Astrocyte (in vitro differentiated cells and primary cell): ENCODE data around the gene TH. TPM values are rescaled to one million over a fixed set of nuclear protein-coding genes. Genes with fewer than 3 reads are reported as not detected.

Experiments used
- DNase-seq: peaks from one replicate; pipeline ENCODE4 v3.0.0-alpha.2; 2010; ENCODE audit warnings: low read depth
- FAIRE-seq: peaks from 2 replicates; lab custom pipeline; 2011; peaks lifted over from hg19 to GRCh38; lab: Jason Lieb, UNC
- H2AFZ ChIP-seq: 2 replicates; pipeline ENCODE4 v1.6.0; 2012; ENCODE audit warnings: low read depth, low read length, inconsistent platforms
- H3K27ac ChIP-seq: 2 replicates; pipeline ENCODE4 v1.5.1; 2011; ENCODE audit warnings: low read depth, low read length, inconsistent platforms
- H3K27me3 ChIP-seq: 2 replicates; pipeline ENCODE4 v1.6.0; 2011; ENCODE audit warnings: low read length, inconsistent platforms; ENCODE audit not compliant: insufficient read depth
- H3K36me3 ChIP-seq: 2 replicates; pipeline ENCODE4 v1.5.1; 2011; ENCODE audit warnings: low read length, inconsistent platforms; ENCODE audit not compliant: insufficient read depth
- H3K4me1 ChIP-seq: 2 replicates; pipeline ENCODE4 v1.5.1; 2011; ENCODE audit warnings: low read length, inconsistent platforms; ENCODE audit not compliant: insufficient read depth
- H3K4me2 ChIP-seq: 2 replicates; pipeline ENCODE4 v1.6.0; 2012; ENCODE audit warnings: low read length, inconsistent platforms
- H3K4me3 ChIP-seq: 2 replicates; pipeline ENCODE4 v1.5.1; 2011; ENCODE audit warnings: low read depth, mild to moderate bottlenecking, low read length, inconsistent platforms; ENCODE audit not compliant: insufficient read depth
- H3K79me2 ChIP-seq: 2 replicates; pipeline ENCODE4 v1.6.0; 2012; ENCODE audit warnings: mild to moderate bottlenecking, low read length, inconsistent platforms; ENCODE audit not compliant: insufficient read depth
- H3K9ac ChIP-seq: 2 replicates; pipeline ENCODE4 v1.6.0; 2012; ENCODE audit warnings: mild to moderate bottlenecking, low read length, inconsistent platforms
- H3K9me3 ChIP-seq: 2 replicates; pipeline ENCODE4 v1.5.1; 2012; ENCODE audit warnings: low read depth, mild to moderate bottlenecking, low read length, inconsistent platforms; ENCODE audit not compliant: insufficient read depth
- H4K20me1 ChIP-seq: 2 replicates; pipeline ENCODE4 v1.6.0; 2012; ENCODE audit warnings: low read length, inconsistent platforms; ENCODE audit not compliant: insufficient read depth
- H3K27ac Mint-ChIP-seq: one replicate; pipeline ENCODE4 v1.8.0; 2021; ENCODE audit warnings: mild to moderate bottlenecking, mixed read lengths; ENCODE audit not compliant: unreplicated experiment
- H3K27me3 Mint-ChIP-seq: one replicate; pipeline ENCODE4 v1.8.0; 2021; ENCODE audit warnings: low read depth, mixed read lengths; ENCODE audit not compliant: unreplicated experiment
- H3K36me3 Mint-ChIP-seq: one replicate; pipeline ENCODE4 v1.8.0; 2021; ENCODE audit warnings: low read depth, mixed read lengths; ENCODE audit not compliant: unreplicated experiment
- H3K4me1 Mint-ChIP-seq: one replicate; pipeline ENCODE4 v1.8.0; 2021; ENCODE audit warnings: low read depth, mixed read lengths; ENCODE audit not compliant: unreplicated experiment
- H3K4me3 Mint-ChIP-seq: one replicate; pipeline ENCODE4 v1.8.0; 2021; ENCODE audit warnings: mild to moderate bottlenecking, moderate library complexity, mixed read lengths; ENCODE audit not compliant: unreplicated experiment
- H3K9me3 Mint-ChIP-seq: one replicate; pipeline ENCODE4 v1.8.0; 2021; ENCODE audit warnings: mild to moderate bottlenecking, mixed read lengths; ENCODE audit not compliant: unreplicated experiment
- CTCF ChIP-seq: IDR thresholded peaks from 2 replicates; pipeline ENCODE4 v1.5.1; 2011; ENCODE audit warnings: low read depth, mild to moderate bottlenecking, inconsistent platforms, low read length, moderate library complexity; ENCODE audit not compliant: insufficient read depth
- EZH2 ChIP-seq: IDR thresholded peaks from 2 replicates; pipeline ENCODE4 v1.6.1; 2012; ENCODE audit warnings: mild to moderate bottlenecking, low read length, inconsistent platforms; ENCODE audit not compliant: insufficient read depth
- total RNA-seq: library from RNA; stranded (reverse); gene quantifications from 2 replicates; pipeline ENCODE4 v1.2.1, GENCODE V29; 2021

TH gene
- total RNA-seq, 1 donor from 2014 or later: not detected

GRCh38 chr11:2147391-2147790, 24.2 kb downstream of the TH start:
- H3K27me3 Mint-ChIP-seq: peaks cover 75% of the 10 kb centered on the region

GRCh38 chr11:2146051-2146450, 25.6 kb downstream of the TH start:
- no peaks in the 10 kb centered on the region for H3K9me3 ChIP-seq
- H3K79me2 ChIP-seq: no peaks in the 10 kb centered on the region
- TF ChIP-seq EZH2: no peak
- no peak for TF ChIP-seq CTCF
- no peak overlapping the region for H3K4me3 ChIP-seq
- Mint-ChIP-seq H3K27me3 (peaks cover 81% of the 10 kb centered on the region), H3K36me3 (no peaks in the 10 kb centered on the region), H3K4me3 (no peak overlapping the region), H3K9me3 (no peaks in the 10 kb centered on the region), H3K4me1 (no peaks in the 10 kb centered on the region), H3K27ac (no peak overlapping the region)
- no peak overlapping the region for H3K27ac ChIP-seq
- peaks cover 20% of the 10 kb centered on the region for H4K20me1 ChIP-seq
- no peak overlapping the region for H3K4me2 ChIP-seq
- DNase-seq: no peak
- no peak overlapping the region for H3K9ac ChIP-seq
- H2AFZ ChIP-seq: no peak overlapping the region
- peaks cover 96% of the 10 kb centered on the region for H3K27me3 ChIP-seq
- FAIRE-seq: no peak
- H3K4me1 ChIP-seq: no peaks in the 10 kb centered on the region
- H3K36me3 ChIP-seq: no peaks in the 10 kb centered on the region

More at GRCh38 chr11:2147391-2147790, 24.2 kb downstream of the TH start:
- no peaks in the 10 kb centered on the region for H3K36me3 Mint-ChIP-seq
- no peak overlapping the region for H3K27ac Mint-ChIP-seq
- H3K27ac ChIP-seq: no peak overlapping the region
- no peaks in the 10 kb centered on the region for H3K36me3 ChIP-seq
- no peak overlapping the region for H2AFZ ChIP-seq
- H3K4me3 Mint-ChIP-seq: no peak overlapping the region
- H3K4me1 ChIP-seq: no peaks in the 10 kb centered on the region
- H3K4me3 ChIP-seq: no peak overlapping the region
- TF ChIP-seq EZH2 (no peak), CTCF (no peak)
- no peak for FAIRE-seq
- peaks cover 84% of the 10 kb centered on the region for H3K27me3 ChIP-seq
- no peak overlapping the region for H3K4me2 ChIP-seq
- no peaks in the 10 kb centered on the region for H3K79me2 ChIP-seq
- H3K9me3 Mint-ChIP-seq: no peaks in the 10 kb centered on the region
- DNase-seq: no peak
- H3K9me3 ChIP-seq: no peaks in the 10 kb centered on the region
- no peaks in the 10 kb centered on the region for H3K4me1 Mint-ChIP-seq
- H4K20me1 ChIP-seq: peaks cover 18% of the 10 kb centered on the region
- no peak overlapping the region for H3K9ac ChIP-seq

GRCh38 chr11:2144544-2145248, 26.9 kb downstream of the TH start:
- Mint-ChIP-seq H3K4me3 (no peak overlapping the region), H3K9me3 (no peaks in the 10 kb centered on the region), H3K27me3 (peaks cover 74% of the 10 kb centered on the region), H3K4me1 (no peaks in the 10 kb centered on the region), H3K36me3 (no peaks in the 10 kb centered on the region), H3K27ac (no peak overlapping the region)
- Histone ChIP-seq H3K4me1 (no peaks in the 10 kb centered on the region), H3K4me2 (no peak overlapping the region), H3K27ac (no peak overlapping the region), H4K20me1 (peaks cover 10% of the 10 kb centered on the region), H3K36me3 (no peaks in the 10 kb centered on the region), H3K4me3 (no peak overlapping the region), H3K9me3 (no peaks in the 10 kb centered on the region), H2AFZ (no peak overlapping the region), H3K27me3 (peaks cover 89% of the 10 kb centered on the region), H3K79me2 (no peaks in the 10 kb centered on the region), H3K9ac (no peak overlapping the region)
- FAIRE-seq: no peak
- DNase-seq: no peak
- no peak for TF ChIP-seq CTCF
- no peak for TF ChIP-seq EZH2
